Fibroblast of the conjunctiva (primary cell): ENCODE data around the gene FTO.
A peak's percentile ranks its signal among the peaks of the same experiment; 100 is the strongest.

ENCODE experiments used
- DNase-seq: peaks from one replicate; pipeline ENCODE4 v3.0.0-alpha.2; 2010; ENCODE audit warnings: low read depth

FTO gene

DNA sequence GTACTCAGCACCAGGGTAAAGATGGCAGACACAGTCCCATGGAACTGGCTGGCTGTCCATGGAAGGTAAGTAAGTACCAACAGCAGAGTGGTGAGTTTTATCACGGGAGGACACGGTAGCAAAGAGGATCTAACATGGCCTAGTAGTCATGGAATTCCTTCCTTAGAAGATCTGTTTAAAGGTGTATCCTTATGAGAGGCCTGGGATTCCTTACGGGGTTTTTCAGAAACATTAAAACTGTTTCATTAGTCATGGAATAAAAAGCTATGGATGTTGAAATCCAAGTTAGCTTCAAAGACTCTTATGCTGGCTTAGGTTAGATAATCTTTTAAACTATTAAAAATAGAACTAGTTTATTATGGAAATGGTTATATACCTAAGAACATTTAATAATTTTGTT lies 7.4 kb downstream of the FTO start:
- DNase-seq, result no peak

DNA sequence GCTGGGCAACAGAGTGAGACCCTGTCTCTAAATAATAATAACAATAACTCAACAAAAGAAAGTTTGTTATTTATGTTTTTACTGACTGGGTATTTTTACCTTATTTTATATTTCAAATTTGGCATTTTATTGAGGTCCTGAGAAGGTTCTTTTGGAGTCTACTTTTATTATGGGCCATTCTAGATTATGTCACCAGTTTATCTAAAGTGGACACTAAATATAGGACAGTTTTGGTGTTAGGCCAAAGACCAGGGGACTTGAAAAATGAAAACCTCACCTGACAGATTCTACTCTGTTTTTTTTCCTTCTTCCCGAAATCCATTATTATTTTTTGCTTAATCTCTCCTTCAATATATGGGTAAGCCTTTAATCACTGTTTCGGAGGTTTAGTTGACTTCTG lies 8.1 kb downstream of the FTO start:
- DNase-seq, result no peak

DNA sequence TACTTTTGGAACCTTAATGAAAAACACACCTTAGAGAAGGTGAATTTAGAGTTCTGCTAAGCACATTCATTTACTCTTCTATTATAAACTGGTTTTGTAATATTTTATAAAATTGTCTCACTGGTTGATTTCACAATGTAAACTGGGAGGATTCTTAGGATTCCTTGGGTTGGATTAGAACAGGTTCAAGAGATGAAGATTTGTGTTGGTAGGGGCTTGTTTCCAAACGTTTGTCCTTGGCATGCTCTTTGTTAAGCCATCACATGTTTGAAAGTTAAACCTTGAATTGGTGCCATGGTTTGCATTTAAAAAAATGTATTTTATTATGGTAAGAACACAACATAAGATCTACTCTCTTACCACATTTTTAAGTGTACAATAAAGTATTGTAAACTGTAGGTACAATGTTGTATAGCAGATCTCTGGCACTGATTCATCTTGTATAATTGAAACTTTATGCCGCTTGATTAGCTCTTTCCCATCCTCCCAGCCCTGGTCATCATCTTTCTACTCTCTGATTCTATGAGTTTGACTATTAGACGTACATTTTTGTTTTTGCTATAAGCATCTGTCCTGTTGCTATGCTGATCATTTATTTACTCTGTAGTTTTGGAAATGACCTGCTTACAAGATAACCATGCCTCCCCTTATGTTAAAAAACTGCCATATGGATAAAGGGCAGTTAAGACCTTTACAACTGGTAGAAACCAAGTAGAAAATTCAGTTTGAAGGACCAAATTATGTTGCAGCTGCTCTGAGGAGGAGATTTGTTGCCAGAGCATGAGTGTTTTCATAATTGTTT lies 9.6 kb downstream of the FTO start:
- DNase-seq, result peak; percentile 59

DNA sequence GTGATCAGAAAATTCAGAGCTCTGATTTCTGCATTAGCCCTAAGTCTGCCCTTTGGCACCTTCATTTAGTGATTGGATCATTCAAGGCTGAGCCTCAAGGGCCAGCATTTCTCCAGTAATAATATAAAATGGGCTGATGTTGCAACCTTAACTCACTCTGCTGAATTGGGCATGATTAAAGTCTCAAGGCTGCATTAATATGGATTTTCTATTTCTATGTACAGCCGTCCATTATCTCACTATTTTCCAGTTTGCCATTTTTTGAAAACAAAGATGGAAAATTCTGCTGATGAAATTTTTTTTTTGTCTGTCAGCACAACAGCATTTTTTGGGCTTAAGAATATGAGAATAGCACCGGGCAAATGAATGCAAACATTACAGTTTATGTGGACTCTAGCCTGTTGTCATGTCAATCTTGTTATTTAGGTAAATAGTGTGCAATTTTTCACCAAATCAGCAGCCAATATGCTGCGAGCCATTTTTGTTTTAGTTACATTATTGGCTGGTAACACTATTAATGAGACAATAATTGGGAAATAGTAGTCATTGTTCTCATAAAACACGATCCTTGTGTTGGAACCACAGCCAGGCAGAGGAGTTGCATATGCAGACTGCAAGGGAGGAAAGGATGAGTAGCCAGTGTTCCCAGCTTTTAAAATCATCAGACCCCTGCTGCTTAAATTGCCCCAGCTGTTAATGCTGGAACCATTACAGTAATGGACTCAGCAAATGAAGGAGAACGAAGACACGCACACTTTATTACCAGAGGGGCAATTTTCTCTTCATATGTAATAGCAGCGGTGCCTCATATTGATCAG lies 10.5 kb downstream of the FTO start:
- peak; percentile 58 for DNase-seq

DNA sequence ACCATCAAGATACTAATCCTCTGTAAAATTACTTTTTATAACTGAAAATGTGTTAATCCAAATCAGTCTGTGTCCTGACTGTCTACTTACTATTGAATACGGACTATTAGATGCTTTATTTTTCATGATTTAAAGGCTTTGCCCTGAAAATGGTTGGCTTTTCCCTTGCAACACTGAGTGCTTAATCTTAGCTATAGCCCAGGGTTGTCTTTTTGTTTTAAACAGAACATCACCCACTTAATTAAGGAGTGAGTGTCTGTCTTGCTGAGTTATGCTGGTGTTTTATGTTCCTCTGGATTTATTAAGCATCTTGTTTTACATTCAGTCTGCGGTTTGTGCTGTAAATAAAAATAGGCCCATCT lies 11.0 kb downstream of the FTO start:
- DNase-seq, result no peak

DNA sequence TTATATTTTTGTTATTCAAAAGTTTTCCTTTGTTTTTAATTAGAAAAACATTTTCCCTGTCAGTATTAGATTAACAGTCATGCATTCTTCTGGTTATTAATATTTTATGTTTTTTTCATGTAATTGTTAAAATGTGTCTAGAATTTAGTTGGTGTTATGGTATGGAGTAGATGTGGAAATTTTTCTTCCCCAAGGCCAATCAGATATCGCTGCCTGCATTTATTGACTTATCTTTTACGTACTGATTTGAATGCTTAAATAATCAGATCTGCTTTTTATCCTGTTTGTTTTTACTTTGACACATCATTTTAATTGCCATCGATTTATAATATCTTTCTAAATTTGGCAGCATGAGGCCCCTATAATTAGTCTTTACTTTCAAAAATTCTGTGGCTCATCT lies 13.6 kb downstream of the FTO start:
- DNase-seq, result no peak

DNA sequence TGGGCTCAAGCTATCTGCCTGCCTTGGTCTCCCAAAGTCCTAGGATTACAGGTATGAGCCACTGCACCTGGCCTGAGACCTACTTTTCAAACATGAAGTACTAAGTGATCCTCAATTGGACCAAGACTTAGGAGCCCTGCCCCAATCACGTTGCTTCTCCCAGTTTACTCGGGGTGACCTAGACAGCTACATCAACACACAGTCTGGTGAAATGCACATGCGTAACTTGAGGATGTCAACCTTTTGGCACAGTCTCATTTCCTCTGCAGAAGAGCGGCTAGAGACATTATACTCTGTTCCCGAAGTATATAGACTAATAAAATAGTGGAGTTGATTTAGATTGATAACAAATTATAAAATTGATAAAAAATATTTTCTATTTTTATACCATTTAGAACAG lies 17.1 kb downstream of the FTO start:
- no peak for DNase-seq

DNA sequence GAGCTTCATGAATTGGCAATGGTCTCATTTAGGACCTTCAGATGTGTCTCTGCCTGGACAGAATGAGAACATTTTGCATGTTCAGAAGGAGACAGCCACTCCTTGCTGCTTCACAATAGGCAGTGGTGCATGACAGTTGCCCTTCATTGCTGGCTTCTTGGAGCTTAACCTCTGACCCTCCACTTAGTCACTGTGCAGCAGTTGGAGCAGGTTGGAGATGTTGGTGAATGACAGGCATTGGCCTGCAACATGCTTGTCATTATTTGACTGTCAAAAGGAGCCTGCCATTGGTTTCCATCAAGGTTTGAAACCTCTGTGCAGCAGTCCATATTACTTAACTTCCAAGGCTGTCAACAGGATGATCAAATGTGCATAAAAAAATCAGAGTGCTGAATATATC lies 22.7 kb downstream of the FTO start:
- no peak for DNase-seq

DNA sequence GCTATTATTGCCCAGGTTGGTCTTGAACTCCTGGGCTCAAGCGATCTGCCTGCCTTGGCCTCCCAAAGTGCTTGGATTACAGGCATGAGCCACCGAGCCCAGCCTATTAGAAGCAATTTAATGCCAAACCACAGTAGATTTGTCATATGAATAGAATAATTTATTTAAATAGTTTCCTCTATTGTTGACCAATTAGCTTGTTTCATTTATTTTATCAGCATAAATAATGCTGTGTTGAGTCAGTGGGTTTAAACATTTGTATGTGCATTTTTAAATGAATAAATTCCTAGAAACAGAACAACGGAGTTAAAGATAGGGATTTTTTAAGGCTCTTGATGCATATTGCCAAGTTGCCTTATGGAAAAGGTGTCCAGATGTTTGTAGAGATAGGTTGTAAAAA lies 26.7 kb downstream of the FTO start:
- no peak for DNase-seq

DNA sequence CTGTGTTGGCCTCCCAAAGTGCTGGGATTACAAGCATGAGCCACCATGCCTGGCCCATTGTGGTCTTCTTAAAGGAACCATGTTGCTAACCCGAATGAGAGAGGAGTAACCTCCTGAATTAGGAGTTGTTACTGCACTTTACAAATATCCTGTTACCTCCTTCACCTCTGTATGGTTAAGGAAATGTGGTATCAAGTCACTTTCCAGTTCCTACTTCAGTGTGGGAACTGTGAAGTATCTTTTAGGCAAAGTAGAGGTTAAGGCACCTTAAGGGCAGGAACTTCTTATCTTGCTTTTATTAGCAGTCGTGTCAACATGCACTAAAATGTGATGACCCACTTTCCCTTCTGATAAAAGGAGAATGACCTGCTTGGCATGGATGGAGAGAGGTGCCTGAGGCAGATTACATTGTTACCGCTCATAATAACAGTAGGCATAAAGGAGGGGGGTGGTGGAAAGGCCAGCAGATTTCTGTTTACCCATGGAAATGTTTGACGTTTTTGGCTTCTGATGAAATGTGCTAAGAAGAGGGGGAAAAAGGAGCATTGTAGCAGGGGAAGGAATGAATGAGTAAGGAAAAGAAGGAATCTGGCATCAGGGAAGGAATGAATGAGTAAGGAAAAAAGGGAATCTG lies 28.5 kb downstream of the FTO start:
- no peak for DNase-seq

DNA sequence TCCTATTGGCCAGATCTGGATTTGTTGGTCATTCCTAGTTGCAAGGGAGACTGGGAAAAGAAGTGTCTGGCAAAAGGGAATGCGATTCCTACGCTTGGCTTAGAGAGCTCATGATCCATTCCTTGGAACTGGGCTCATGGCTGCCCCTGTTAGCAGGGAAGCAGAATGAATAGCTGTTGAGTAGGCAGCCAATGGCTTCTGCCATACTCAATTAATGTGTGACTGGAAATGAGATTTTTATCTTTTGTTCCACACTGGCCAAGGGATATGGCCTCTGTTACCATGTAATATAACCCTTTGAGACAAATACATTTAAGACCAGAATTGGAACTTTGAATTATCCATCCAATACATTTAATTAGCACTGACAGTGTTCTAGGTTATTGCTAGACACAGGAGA lies 31.0 kb downstream of the FTO start:
- DNase-seq, result no peak

DNA sequence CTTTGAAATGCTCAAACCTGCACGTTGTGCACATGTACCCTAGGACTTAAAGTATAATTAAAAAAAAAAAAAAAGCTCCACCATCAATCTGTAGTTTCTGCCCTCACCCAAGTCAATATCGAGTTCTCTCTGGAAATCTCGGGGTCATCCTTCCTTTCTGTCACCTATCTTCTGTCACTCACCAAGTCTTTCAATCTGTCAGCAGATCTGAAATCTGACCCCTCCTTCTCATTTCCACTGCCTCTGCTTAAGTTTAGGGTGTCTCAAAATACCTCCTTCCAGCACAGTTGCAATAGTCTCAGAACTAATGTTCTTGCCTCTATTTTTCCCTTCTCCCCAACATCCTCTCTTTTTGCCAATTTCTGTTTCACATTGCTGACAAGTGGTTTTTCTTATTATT lies 32.3 kb downstream of the FTO start:
- DNase-seq, result no peak

DNA sequence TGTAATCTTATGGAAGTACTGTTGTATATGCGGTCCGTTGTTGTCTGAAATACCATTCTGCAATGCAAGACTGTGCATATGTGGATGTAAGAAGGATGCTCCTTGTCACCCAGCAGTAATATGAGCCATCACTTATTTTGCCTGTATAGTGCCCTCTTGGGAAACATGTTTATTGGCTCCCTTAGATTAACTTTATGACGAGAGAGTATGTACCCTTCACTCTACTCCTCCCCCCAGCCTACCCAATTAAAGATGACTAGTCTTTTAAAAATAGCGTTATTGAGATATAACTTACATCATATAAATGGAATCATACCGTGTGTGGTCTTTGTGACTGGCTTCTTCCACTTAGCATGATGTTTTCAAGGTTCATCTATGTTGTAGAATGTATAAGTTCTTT lies 33.6 kb downstream of the FTO start:
- no peak for DNase-seq

DNA sequence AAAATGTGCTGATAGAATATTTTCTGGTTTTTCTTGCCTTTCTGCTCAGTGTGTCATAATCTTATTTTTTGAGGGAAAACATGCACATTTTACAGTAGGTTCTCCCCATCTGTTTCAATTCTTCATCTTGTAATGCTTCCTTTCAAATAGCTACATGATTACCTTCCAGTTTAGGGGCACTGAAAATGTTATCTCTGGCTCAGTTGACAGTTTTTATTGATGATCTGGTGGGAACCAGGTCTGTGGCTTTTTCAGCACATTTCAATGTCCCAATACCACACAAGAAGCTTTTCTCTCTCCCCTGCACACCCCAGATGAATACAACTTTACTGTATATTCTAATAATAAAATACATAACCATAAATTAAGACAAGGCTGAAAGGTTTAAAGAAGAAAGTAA lies 36.5 kb downstream of the FTO start:
- DNase-seq, result no peak

DNA sequence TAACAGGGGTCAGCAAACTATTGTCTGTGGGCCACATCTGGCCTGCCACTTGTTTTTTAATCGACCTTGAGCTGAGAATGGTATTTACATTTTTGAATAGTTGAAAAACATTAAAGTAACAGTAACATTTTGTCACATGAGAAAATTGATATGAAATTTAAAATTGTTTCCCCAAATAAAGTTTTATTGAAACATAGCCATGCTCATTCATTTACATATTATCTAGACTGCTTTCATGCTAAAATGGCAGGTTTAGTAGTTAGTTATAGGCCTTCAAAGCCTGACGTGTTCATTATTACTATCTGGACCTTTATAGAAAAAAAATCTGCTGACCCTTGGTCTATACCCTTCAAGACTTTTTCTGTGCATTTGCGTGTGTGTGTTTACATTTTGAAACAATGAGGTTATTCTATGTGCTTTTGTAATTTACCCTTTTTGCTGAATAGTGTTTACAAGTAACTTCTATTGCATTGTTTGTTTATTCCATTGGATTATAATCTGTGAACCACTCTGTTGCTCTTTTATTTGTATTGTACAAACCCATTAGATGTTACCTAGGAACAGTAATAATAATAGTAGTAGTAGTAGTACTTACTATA lies 37.1 kb downstream of the FTO start:
- no peak for DNase-seq

DNA sequence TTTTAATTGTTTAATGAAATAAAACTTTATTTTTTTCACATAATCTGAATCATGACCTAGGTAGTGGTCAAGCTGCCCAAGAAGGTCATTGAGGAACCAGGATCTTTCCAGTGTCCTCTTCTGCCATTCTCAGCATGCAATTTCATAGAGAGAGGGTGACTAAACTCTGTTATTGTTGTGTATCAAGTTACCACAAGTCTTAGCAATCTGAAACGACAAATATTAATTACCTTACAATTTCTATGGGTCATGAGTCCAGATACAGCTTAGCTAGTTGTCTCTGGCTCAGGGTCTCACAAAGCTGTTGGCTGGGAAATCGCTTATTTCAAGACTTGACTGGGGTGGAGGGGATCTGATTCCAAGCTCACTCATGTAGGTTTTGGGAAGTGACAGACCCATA lies 37.6 kb downstream of the FTO start:
- DNase-seq, result no peak

DNA sequence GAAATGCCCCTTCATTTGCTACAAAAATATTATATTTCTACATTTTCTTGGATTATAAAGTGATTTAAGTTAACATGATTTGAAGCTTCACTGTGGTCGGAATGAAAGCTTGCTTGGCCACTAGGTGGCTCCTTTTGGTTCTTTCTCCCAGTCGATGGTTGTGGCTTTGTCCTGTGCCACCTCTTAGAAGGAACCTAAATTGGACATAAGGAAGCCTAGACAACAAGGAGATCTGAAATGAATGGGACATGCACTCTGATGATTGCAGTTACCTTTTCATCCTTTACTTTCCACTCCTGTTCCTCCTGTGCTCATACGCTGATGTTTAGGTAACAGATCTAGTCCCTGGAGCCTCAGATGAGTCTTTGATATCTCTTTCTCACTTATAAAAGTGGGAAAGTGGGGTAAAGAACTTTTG lies 39.2 kb downstream of the FTO start:
- DNase-seq, result no peak

DNA sequence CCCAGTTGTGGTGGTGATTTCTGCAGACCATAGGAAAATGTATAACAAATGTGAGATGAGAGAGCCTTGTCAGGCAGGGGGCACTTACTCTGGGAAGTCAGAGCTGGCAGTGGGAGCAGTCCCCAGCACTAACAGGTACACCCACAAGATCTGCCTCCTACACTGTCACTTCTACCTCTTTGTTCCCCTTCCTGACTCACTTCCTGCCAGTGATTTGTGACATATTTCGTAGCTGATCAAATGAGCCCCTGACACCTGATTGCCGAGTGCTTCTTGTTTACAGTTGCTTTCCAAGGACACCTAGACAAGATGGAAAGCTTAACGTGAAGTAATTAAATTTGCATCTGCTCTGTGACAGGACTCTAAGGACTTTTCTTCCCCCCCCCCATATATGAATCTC lies 40.5 kb downstream of the FTO start:
- DNase-seq, result no peak

DNA sequence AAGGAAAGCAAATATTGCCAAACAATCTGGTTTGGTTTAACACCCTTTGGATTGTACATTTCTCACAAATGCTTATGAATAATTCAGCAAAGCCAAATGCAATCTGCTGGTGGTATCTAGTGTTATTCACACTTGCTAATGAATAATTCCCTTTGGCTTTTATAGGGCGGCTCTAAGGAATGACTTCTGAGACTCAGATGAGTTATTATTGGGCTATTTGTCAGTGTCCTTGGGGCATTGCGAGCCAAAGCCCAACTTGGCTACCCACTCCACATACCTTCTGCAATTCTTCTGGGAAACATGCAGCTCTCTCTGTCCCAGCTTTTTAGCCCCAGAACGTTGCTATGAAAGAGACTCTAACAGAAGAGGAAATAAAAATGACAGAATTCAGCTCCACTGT lies 41.1 kb downstream of the FTO start:
- peak; percentile 30 for DNase-seq

DNA sequence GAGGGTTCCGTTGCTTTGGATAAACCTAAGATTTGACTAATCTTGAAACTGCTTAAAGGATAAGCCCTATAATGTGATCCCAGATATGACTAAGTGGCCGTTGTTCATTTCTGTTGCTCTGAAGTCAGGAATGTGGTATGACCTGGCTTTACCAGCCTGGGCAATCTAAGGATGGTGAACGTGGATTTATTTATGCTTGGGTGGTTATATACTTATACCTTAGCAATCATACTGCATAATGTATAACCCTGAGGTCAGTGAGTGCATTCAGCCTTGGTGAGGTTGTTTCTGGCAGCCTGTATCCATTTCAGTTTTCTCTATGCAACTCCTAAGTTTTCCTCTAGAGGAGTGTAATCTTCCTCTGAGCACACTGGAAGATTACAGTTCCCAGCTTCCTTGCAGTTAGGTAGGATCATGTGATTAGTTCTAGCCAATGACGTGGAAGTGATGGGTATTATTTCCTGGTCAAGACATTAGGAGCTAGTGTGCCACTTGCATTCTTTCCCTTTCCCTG lies 41.9 kb downstream of the FTO start:
- DNase-seq, result no peak

DNA sequence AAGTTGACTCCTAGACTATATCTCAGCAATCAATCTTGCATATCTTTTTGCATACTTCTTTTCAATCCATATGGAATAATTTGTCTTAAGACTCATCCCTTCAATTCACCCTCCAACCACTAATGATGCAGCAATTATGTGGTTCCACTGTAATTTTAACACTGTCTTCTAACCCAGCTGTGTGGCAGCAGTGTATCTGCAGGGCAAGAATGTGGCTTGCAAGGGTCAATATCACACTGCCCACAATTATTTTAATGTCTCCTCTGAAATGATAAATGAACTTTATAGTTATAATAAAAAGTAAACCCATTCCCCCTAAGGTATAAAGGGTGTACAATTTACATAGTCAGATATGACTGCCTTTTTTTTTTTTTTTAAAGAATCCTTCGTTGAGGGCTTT lies 48.6 kb downstream of the FTO start:
- DNase-seq, result no peak

DNA sequence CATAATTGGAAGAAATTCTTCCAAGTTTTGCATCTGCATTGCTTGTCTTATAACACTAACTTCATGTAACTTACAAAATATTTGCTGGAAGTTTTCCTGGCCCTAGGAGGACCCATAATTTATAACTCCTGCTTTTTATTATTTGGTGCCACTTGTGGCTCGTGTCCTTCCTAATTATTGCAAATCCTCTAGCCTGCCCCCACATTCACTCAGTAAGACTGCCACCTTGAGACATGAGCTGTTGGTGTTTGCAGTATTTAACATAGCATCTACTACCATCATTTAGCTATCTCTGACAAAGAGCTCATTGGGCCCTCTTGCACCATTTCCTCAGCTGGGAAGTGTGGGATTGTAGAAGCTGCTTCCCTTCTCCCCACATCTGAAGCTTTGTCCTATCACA lies 49.5 kb downstream of the FTO start:
- DNase-seq, result no peak
